ENCODE data around the gene APBA1. TPM values are rescaled to one million over a fixed set of nuclear protein-coding genes. Genes with fewer than 3 reads are reported as not detected.

The APBA1 gene
- polyA plus RNA-seq, 1 of the 3 experiments (the other 2 are of a cell fraction) = 3.1 TPM

DNA sequence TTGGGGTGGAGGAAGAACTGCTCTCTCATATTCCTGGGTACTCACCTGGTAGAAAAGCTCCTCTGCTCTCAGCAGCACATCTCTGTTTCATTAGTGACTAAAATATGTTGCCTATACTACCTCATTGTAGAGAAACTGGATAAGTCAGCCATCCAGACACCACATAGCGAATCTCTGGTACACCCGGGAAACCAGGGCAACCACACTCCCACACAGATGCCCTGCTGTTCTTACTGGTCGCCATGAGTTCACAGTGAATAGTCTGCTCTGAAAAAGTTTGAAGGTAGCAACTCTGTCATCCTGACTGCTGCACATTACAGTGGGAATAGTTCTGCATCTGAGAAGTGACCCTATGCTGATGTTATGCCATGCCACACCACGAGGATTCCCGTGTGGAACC is 212.2 kb downstream of the APBA1 start:
- no peak overlapping the region for H2AFZ ChIP-seq (ENCODE audit: low read depth)
- H3K27me3 ChIP-seq (ENCODE audit: insufficient read depth) = no peaks in the 10 kb centered on the region
- H3K36me3 ChIP-seq (replicated peaks in 1 of 2; ENCODE audit: control insufficient read depth in 1 of 2, insufficient read depth in 2 of 2, low read length in 1 of 2) = no peaks in the 10 kb centered on the region
- no peak overlapping the region for H3K9ac ChIP-seq
- no peak for TF ChIP-seq CHD2 (IDR thresholded peaks at IDR 0.05; ENCODE audit: low read length, partially characterized antibody)
- no peak for TF ChIP-seq ELF1 (IDR thresholded peaks at IDR 0.05)
- TF ChIP-seq TAF1 (IDR thresholded peaks at IDR 0.05; ENCODE audit: borderline replicate concordance, low read depth, low read length) = no peak
- TF ChIP-seq GATA2 (CRISPR knock-in tag; IDR thresholded peaks at IDR 0.05) = no peak
- no peak for TF ChIP-seq TEAD4 (IDR thresholded peaks at IDR 0.05; ENCODE audit: borderline replicate concordance, insufficient read depth)
- no peak for TF ChIP-seq RXRA (IDR thresholded peaks at IDR 0.05; ENCODE audit: borderline replicate concordance, low read depth)
- TF ChIP-seq SMC3 (IDR thresholded peaks at IDR 0.05; ENCODE audit: low read depth, low read length) = no peak
- TF ChIP-seq, protein P1, sequence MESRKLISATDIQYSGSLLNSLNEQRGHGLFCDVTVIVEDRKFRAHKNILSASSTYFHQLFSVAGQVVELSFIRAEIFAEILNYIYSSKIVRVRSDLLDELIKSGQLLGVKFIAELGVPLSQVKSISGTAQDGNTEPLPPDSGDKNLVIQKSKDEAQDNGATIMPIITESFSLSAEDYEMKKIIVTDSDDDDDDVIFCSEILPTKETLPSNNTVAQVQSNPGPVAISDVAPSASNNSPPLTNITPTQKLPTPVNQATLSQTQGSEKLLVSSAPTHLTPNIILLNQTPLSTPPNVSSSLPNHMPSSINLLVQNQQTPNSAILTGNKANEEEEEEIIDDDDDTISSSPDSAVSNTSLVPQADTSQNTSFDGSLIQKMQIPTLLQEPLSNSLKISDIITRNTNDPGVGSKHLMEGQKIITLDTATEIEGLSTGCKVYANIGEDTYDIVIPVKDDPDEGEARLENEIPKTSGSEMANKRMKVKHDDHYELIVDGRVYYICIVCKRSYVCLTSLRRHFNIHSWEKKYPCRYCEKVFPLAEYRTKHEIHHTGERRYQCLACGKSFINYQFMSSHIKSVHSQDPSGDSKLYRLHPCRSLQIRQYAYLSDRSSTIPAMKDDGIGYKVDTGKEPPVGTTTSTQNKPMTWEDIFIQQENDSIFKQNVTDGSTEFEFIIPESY (IDR thresholded peaks at IDR 0.05; ENCODE audit: borderline replicate concordance, low read depth) = no peak
- TF ChIP-seq RCOR1 (IDR thresholded peaks at IDR 0.05; ENCODE audit: low read length) = no peak
- no peak for TF ChIP-seq EZH2phosphoT487 (IDR thresholded peaks at IDR 0.05; ENCODE audit: borderline replicate concordance, low read depth)
- TF ChIP-seq FOXM1 (IDR thresholded peaks at IDR 0.05; ENCODE audit: low read depth) = no peak
- TF ChIP-seq MAX (IDR thresholded peaks at IDR 0.05; ENCODE audit: low read depth) = no peak
- no peak for TF ChIP-seq GABPA (IDR thresholded peaks at IDR 0.05; ENCODE audit: low read depth)
- no peak for TF ChIP-seq RFX5 (IDR thresholded peaks at IDR 0.05; ENCODE audit: low read length)
- TF ChIP-seq RAD21 (IDR thresholded peaks at IDR 0.05; ENCODE audit: low read length) = no peak
- TF ChIP-seq SIN3A (IDR thresholded peaks at IDR 0.05; ENCODE audit: borderline replicate concordance, low read depth, low read length) = no peak
- no peak for TF ChIP-seq FOXJ3 (CRISPR knock-in tag; IDR thresholded peaks at IDR 0.05)
- no peak for TF ChIP-seq EP300 (IDR thresholded peaks at IDR 0.05; ENCODE audit: borderline replicate concordance in 1 of 2, low read depth in 1 of 2, low read length in 1 of 2)
- no peak for TF ChIP-seq JUND (IDR thresholded peaks at IDR 0.05)
- no peak for TF ChIP-seq TCF12 (IDR thresholded peaks at IDR 0.05)
- H3K4me2 ChIP-seq = no peak overlapping the region
- 90% methylated on average over 3 of the region's 5 CpGs for WGBS (ENCODE audit: low lambda C conversion rate)
- H3K4me1 ChIP-seq (ENCODE audit: control insufficient read depth in 1 of 2, insufficient read depth in 2 of 2, low read depth in 1 of 2, low read length in 1 of 2) = peaks cover 0 to 4% of the 10 kb centered on the region in 2 experiments; a peak in 2 of 4 replicates
- CTCF ChIA-PET = no interaction called here
- POLR2A ChIA-PET = no interaction called here
- H3K27ac ChIP-seq (ENCODE audit: low read depth in 2 of 2, low read length in 1 of 2) = no peak overlapping the region
- no peaks in the 10 kb centered on the region for H3K9me2 ChIP-seq
- H4K20me1 ChIP-seq (ENCODE audit: insufficient read depth) = no peaks in the 10 kb centered on the region
- no peaks in the 10 kb centered on the region for H3K9me3 ChIP-seq
- H3F3A ChIP-seq (replicated peaks; ENCODE audit: insufficient read depth) = no peaks in the 10 kb centered on the region
- no peak overlapping the region for H3K4me3 ChIP-seq (ENCODE audit: low read depth in 2 of 2, low read length in 1 of 2)
- H3K79me2 ChIP-seq (ENCODE audit: insufficient read depth) = no peaks in the 10 kb centered on the region
- no peak for DNase-seq
